Mesenchymal stem cell (in vitro differentiated cells and primary cell): ENCODE measurements around the gene CCDC82.

ENCODE experiments used
- DNase-seq: peaks from one replicate; pipeline ENCODE4 v3.0.0-alpha.2; 2013
- H2AFZ ChIP-seq: one replicate; pipeline ENCODE4 v1.6.1; 2013; ENCODE audit warnings: low read depth, mild to moderate bottlenecking, control low read depth, inconsistent platforms, low read length, moderate library complexity
- H2AK5ac ChIP-seq: 2 replicates; pipeline ENCODE4 v1.6.1; 2013; ENCODE audit warnings: low read length, moderate library complexity, mild to moderate bottlenecking, inconsistent platforms; ENCODE audit not compliant: severe bottlenecking
- H2BK120ac ChIP-seq: one replicate; pipeline ENCODE4 v1.6.1; 2013; ENCODE audit warnings: low read depth, mild to moderate bottlenecking, inconsistent platforms, low read length, moderate library complexity
- H2BK12ac ChIP-seq, 2 experiments: one replicate each; pipeline ENCODE4 v1.6.1; 2013; ENCODE audit warnings: inconsistent platforms in 2 of 2, low read length in 2 of 2, mild to moderate bottlenecking in 2 of 2, moderate library complexity in 2 of 2, control low read depth in 1 of 2
- H2BK15ac ChIP-seq: one replicate; pipeline ENCODE4 v1.6.1; 2013; ENCODE audit warnings: mild to moderate bottlenecking, low read depth, inconsistent platforms; ENCODE audit not compliant: poor library complexity, severe bottlenecking
- H2BK5ac ChIP-seq: 2 replicates; pipeline ENCODE4 v1.6.1; 2013; ENCODE audit warnings: low read depth, mild to moderate bottlenecking, low read length, control low read depth, inconsistent platforms; ENCODE audit not compliant: poor library complexity, severe bottlenecking
- H3K14ac ChIP-seq, 2 experiments: one replicate each; pipeline ENCODE4 v1.6.1; 2013; ENCODE audit warnings: inconsistent platforms in 2 of 2, low read length in 2 of 2, control low read depth in 1 of 2, mild to moderate bottlenecking in 1 of 2, moderate library complexity in 1 of 2
- H3K18ac ChIP-seq, 2 experiments: one replicate each; pipeline ENCODE4 v1.6.1; 2013; ENCODE audit warnings: inconsistent platforms in 2 of 2, low read length in 2 of 2, control low read depth in 1 of 2, low read depth in 1 of 2, mild to moderate bottlenecking in 1 of 2
- H3K23ac ChIP-seq, 2 experiments: one replicate each; pipeline ENCODE4 v1.6.1; 2013; ENCODE audit warnings: inconsistent platforms in 2 of 2, low read length in 2 of 2, mild to moderate bottlenecking in 2 of 2, moderate library complexity in 2 of 2, control low read depth in 1 of 2
- H3K27ac ChIP-seq: 2 replicates; pipeline ENCODE4 v1.5.1; 2013; ENCODE audit warnings: mild to moderate bottlenecking, moderate library complexity, low read length, control low read depth, inconsistent platforms; ENCODE audit not compliant: poor library complexity, severe bottlenecking
- H3K27me3 ChIP-seq, 2 experiments: 2 replicates each; pipeline versions ENCODE4 v1.6.1 to v1.7.0; 2013; ENCODE audit warnings: low read length in 2 of 2, mild to moderate bottlenecking in 2 of 2, moderate library complexity in 2 of 2, control low read depth in 1 of 2, inconsistent platforms in 1 of 2; ENCODE audit not compliant: control insufficient read depth in 1 of 2, insufficient read depth in 1 of 2
- H3K36me3 ChIP-seq, 2 experiments: 2 replicates each; pipeline versions ENCODE4 v1.6.1 to v1.7.0; 2013; ENCODE audit warnings: low read length in 2 of 2, control low read depth in 1 of 2, inconsistent platforms in 1 of 2, low read depth in 1 of 2, mild to moderate bottlenecking in 1 of 2; ENCODE audit not compliant: insufficient read depth in 2 of 2, control insufficient read depth in 1 of 2
- H3K4ac ChIP-seq, 2 experiments: one replicate each; pipeline ENCODE4 v1.6.1; 2013; ENCODE audit warnings: inconsistent platforms in 2 of 2, low read length in 2 of 2, mild to moderate bottlenecking in 2 of 2, moderate library complexity in 2 of 2, control low read depth in 1 of 2, low read depth in 1 of 2
- H3K4me1 ChIP-seq: 2 replicates; pipeline ENCODE4 v1.6.1; 2013; ENCODE audit warnings: low read depth, low read length, control low read depth; ENCODE audit not compliant: control insufficient read depth, insufficient read depth
- H3K4me2 ChIP-seq: 2 replicates; pipeline ENCODE4 v1.6.1; 2013; ENCODE audit warnings: low read length, mild to moderate bottlenecking, inconsistent platforms; ENCODE audit not compliant: poor library complexity, severe bottlenecking
- H3K4me3 ChIP-seq, 2 experiments: 2 replicates each; pipeline versions ENCODE4 v1.5.1 to v1.7.0; 2013; ENCODE audit warnings: low read length in 2 of 2, mild to moderate bottlenecking in 2 of 2, control low read depth in 1 of 2, low read depth in 1 of 2; ENCODE audit not compliant: insufficient read depth in 1 of 2
- H3K79me1 ChIP-seq: replicated peaks from 2 replicates; pipeline ENCODE4 v1.6.1; 2013; ENCODE audit warnings: mild to moderate bottlenecking, control low read depth, low read length, inconsistent platforms; ENCODE audit not compliant: poor library complexity, severe bottlenecking
- H3K9ac ChIP-seq: 2 replicates; pipeline ENCODE4 v1.7.0; 2013; ENCODE audit warnings: mild to moderate bottlenecking, low read length, moderate library complexity
- H3K9me3 ChIP-seq: 2 replicates; pipeline ENCODE4 v1.7.0; 2013; ENCODE audit warnings: mild to moderate bottlenecking, low read length; ENCODE audit not compliant: control insufficient read depth
- H4K8ac ChIP-seq: one replicate; pipeline ENCODE4 v1.6.1; 2013; ENCODE audit warnings: inconsistent platforms, mild to moderate bottlenecking, low read length, moderate library complexity
- H4K91ac ChIP-seq: one replicate; pipeline ENCODE4 v1.6.1; 2013; ENCODE audit warnings: mild to moderate bottlenecking, low read length, inconsistent platforms
- WGBS: methylation state at CpG from one replicate; pipeline ENCODE4 v1.1.7; 2013; ENCODE audit warnings: mixed read lengths; 5-methylcytosine and 5-hydroxymethylcytosine counted together

The CCDC82 gene

DNA sequence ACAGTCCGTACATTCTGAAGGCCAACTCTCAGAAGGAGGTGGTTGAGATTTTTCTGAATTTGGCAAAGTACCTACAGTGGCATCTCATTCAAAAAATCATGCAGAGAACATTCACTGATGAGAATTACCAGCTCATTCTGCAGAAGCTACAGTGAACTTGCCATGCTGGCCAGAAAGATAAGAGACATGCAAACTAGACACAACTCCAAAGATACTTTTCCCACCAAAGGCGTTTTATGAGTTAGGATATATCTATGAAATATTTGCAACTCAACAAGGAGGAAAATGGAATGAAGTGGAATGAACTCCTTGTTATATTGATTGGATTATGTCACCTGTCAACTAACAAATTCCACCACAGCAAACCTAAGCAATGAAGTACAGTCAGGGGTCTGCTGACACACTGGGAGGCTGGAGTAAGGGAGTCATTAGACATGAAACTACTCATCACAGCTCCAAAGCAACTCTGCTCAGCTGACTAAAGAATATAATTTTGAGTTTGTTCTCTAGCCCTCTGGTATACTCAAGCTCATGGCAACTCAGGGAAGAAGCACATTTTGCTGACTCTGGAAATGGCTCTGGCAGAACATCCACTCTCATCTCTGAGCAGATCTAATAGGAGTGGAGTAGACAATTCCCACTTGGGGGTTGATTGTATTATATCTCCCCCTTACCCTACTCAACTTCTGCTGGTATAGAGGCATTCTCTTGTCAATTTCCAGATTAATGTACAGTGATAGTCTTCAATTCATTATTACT is 69.6 kb downstream of the CCDC82 start:
- H3K27ac ChIP-seq = no peak overlapping the region
- peaks cover 24% of the 10 kb centered on the region for H3K79me1 ChIP-seq
- H2BK15ac ChIP-seq = no peak overlapping the region
- WGBS = 100% methylated on average over 1 of the region's 2 CpGs
- no peak overlapping the region for H2BK120ac ChIP-seq
- H3K4me3 ChIP-seq = no peak overlapping the region
- H4K8ac ChIP-seq = no peak overlapping the region
- no peak overlapping the region for H2AFZ ChIP-seq
- no peak overlapping the region for H3K4ac ChIP-seq
- H3K9me3 ChIP-seq = no peaks in the 10 kb centered on the region
- H3K36me3 ChIP-seq = peaks cover 6 to 15% of the 10 kb centered on the region in 2 experiments
- no peak overlapping the region for H4K91ac ChIP-seq
- no peak overlapping the region for H3K23ac ChIP-seq
- H2BK5ac ChIP-seq = no peak overlapping the region
- no peaks in the 10 kb centered on the region for H3K27me3 ChIP-seq
- DNase-seq = no peak
- H3K14ac ChIP-seq = no peak overlapping the region
- no peak overlapping the region for H3K4me2 ChIP-seq
- H2AK5ac ChIP-seq = peak overlapping the region; percentile 20
- no peak overlapping the region for H3K9ac ChIP-seq
- no peak overlapping the region for H3K18ac ChIP-seq
- H3K4me1 ChIP-seq = peaks cover 4% of the 10 kb centered on the region
- H2BK12ac ChIP-seq = no peak overlapping the region

DNA sequence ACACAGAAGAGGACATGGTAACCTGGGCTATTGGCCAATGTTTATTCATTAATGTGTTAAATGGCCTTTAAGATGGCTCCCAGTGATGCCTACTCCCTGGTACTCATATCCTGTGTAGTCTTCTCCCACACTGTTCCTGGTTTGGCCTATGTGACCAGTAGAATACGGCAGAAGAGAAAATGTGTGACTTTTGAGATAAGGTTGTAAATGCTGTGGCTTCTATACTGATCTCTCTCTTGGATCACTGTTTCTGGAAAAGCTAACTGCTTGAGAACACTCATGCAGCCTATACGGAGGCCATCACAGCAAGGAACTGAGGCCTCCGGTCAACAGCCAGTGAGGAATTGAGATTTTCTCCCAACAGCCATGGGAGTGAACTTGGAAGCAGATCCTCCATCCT is 70.9 kb downstream of the CCDC82 start:
- 76% methylated on average over 3 of the region's 3 CpGs for WGBS

DNA sequence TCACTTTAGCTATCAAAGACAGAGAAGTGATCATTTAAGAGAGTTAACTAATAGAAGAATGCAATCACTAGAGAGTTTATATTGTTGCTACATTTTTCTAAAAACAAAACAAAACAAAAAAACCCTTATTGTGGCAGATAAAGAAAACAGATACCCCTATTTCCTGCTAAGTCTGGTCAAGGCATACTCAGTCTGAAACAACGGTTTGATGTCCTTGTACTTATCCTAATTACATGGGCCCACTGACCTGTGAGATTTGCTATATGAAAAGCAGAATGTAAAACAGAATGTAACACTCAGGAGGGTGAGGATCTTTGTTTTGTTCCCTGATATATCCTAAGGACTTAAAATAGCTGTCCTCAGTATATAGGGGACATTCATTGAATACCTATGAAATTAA is 71.3 kb downstream of the CCDC82 start:
- WGBS = 33% methylated on average over 1 of the region's 1 CpG
- no peak overlapping the region for H3K4ac ChIP-seq
- H3K4me3 ChIP-seq = no peak overlapping the region
- no peak overlapping the region for H4K91ac ChIP-seq
- H3K36me3 ChIP-seq = peaks cover 6 to 11% of the 10 kb centered on the region in 2 experiments
- no peak overlapping the region for H2AK5ac ChIP-seq
- H2BK12ac ChIP-seq = no peak overlapping the region
- no peak overlapping the region for H3K18ac ChIP-seq
- no peak overlapping the region for H2BK15ac ChIP-seq
- no peak overlapping the region for H3K9ac ChIP-seq
- H3K79me1 ChIP-seq = peaks cover 25% of the 10 kb centered on the region
- H3K14ac ChIP-seq = no peak overlapping the region
- no peak overlapping the region for H2BK5ac ChIP-seq
- no peak overlapping the region for H2AFZ ChIP-seq
- no peak for DNase-seq
- H4K8ac ChIP-seq = no peak overlapping the region
- H3K23ac ChIP-seq = no peak overlapping the region
- H3K27ac ChIP-seq = no peak overlapping the region
- no peaks in the 10 kb centered on the region for H3K9me3 ChIP-seq
- H3K4me2 ChIP-seq = no peak overlapping the region
- peaks cover 5% of the 10 kb centered on the region for H3K4me1 ChIP-seq
- no peak overlapping the region for H2BK120ac ChIP-seq
- no peaks in the 10 kb centered on the region for H3K27me3 ChIP-seq

More for the DNA sequence above, 70.9 kb downstream of the CCDC82 start:
- Histone ChIP-seq H3K4ac (no peak overlapping the region), H3K4me3 (no peak overlapping the region), H3K4me2 (no peak overlapping the region), H3K79me1 (peaks cover 25% of the 10 kb centered on the region), H2AK5ac (peak overlapping the region; percentile 29), H3K9me3 (no peaks in the 10 kb centered on the region), H3K14ac (no peak overlapping the region), H3K27ac (no peak overlapping the region), H3K4me1 (peaks cover 8% of the 10 kb centered on the region), H3K36me3 (peaks cover 6 to 15% of the 10 kb centered on the region in 2 experiments), H2BK15ac (no peak overlapping the region), H2AFZ (no peak overlapping the region), H2BK120ac (no peak overlapping the region), H3K23ac (no peak overlapping the region), H3K18ac (peak overlapping the region; percentile 16 to 49), H2BK12ac (peak overlapping the region; percentile 21 to 51), H4K8ac (peak overlapping the region; percentile 73), H4K91ac (no peak overlapping the region), H3K9ac (no peak overlapping the region), H3K27me3 (no peaks in the 10 kb centered on the region), H2BK5ac (no peak overlapping the region)
- no peak for DNase-seq

DNA sequence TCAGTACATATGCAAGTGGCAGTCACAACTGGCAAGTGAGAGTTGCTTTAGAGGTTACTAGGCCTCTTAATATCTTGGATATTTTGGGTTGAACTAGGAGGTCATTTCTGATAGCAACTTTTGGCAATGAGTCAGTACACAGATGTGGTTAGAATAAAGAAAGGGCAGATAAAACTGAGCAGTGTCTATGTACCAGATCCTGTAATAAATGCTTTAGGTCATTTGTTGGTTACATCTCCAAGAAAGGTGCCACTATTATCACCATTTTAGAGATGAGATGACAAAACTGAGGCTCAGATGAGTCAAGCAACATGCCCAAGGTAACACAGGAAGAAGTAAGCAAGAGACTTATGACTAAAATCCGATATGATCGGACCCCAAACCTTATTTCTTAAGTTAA is 71.7 kb downstream of the CCDC82 start:
- Histone ChIP-seq H3K23ac (no peak overlapping the region), H3K14ac (no peak overlapping the region), H4K8ac (no peak overlapping the region), H2BK120ac (no peak overlapping the region), H2AFZ (no peak overlapping the region), H3K27ac (no peak overlapping the region), H3K36me3 (peaks cover 6 to 9% of the 10 kb centered on the region in 2 experiments), H2BK5ac (no peak overlapping the region), H4K91ac (no peak overlapping the region), H2BK15ac (no peak overlapping the region), H2BK12ac (no peak overlapping the region), H3K9me3 (no peaks in the 10 kb centered on the region), H2AK5ac (no peak overlapping the region), H3K4me1 (peaks cover 5% of the 10 kb centered on the region), H3K79me1 (peaks cover 29% of the 10 kb centered on the region), H3K9ac (no peak overlapping the region), H3K4ac (no peak overlapping the region), H3K4me2 (no peak overlapping the region), H3K27me3 (no peaks in the 10 kb centered on the region), H3K18ac (no peak overlapping the region), H3K4me3 (no peak overlapping the region)
- no CpG with 5 or more reads among the region's 2 CpGs for WGBS
- DNase-seq = no peak
